Suppressor macrophage treated with lipopolysaccharide for 4 hours (primary cell): Measurements from ENCODE around the gene FCSK.
"Not testable (repeated sequence)": the region's sequence is repeated elsewhere in the genome, so short reads cannot be mapped to it uniquely, and the experiment has no call there.

Experiments used
- DNase-seq: peaks from one replicate; pipeline ENCODE4 v3.0.0-alpha.2; 2020

Gene FCSK

DNA sequence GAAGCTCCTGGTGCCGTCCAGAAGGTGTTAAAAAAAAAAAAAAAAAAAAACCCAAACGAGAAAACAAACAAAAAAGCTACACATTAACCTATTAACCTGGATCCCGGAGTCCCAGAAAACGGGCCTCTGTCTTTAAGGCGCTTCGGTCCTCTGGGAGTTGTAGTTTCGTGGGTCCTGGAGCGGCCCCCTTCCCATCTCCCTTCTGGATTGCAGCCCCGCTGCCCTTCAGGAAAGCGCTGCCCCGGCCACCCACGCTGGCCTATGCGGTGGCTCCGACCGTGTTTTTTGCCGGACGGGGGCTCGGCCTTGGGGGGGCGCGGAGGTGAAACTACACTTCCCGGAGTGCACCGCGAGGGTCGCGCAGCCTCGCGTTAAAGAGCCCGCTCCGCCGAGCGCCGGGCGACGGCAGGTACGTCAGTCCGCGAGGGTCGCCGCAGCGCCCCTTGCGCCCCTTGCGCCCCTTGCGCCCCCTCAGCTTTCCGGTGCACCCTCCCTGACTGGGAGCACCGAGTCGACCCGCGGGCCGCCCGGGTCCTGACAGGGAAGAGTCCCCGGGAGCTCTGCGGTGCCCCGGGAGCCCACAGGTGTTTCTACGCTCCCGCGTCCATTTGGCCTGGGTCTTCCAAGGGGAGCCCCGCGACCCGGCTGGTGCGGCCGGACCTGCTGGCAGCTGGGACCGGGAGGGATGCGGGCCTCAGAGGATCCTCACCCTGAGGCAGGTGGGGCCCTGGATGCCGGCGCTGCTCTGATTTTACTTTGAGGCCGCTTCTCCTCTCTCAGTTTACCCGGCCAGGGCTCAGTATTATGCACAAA is at the start of gene FCSK:
Gene FCSK, plus strand, starts transcription at position 374 of the 813 bp plus-strand sequence. CDS start 8,596 bp downstream, outside the sequence.
- DNase-seq = peak; percentile 69

DNA sequence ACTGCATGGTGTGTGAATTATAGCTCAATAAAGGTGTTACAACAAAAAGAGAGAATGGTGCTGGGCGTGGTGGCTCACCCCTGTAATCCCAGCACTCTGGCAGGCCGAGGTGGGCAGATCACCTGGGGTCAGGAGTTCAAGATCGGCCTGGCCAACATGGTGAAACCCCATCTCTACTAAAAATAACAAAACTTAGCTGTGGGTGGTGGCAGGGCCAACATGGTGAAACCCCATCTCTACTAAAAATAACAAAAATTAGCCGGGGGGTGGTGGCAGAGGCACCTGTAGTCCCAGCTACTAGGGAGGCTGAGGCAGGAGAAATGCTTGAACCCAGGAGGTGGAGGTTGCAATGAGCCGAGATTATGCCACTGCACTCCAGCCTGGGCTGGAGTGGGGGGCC is 48.3 kb upstream of the FCSK start:
- DNase-seq = not testable (repeated sequence)

GRCh38 chr16:70407811-70408274 is 46.6 kb upstream of the FCSK start:
- DNase-seq = no peak

DNA sequence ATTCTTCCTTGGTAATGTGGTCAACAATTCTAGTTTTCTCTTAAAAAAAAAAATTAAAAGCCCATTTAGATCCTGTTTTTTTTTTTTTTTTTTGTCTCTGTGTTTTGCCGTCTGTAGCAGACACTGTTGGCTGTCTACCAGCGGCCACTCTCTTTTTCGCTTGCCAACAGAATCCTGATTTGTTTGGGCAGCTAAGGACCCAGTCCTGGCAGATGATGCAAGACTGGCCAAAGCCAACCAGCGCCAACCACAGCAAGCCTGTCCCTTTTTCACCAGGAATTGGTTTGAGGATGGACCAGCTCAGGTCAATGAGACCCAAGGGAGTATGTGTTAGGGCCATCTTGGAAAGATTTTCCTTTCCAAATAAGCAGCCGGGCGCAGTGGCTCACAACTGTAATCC is 43.7 kb upstream of the FCSK start:
- DNase-seq = no peak

GRCh38 chr16:70412385-70412784 is 42.0 kb upstream of the FCSK start:
- no peak for DNase-seq

DNA sequence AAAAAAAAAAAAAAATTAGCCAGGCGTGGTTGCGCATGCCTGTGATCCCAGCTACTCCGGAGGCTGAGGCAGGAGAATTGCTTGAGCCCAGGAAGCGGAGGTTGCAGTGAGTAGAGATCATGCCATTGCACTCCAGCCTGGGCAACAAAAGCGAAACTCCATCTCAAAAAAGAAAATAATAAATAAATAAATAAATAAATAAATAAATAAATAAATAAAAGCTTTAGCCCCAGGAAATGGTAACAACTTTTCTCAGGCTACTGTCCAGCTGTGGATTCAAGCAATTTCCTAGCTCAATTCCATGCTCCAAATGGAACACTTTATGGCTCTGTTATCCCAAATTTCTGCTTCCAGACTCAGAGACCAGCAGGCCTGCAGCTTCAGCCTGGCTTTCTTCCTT is 40.8 kb upstream of the FCSK start:
- not testable (repeated sequence) for DNase-seq

DNA sequence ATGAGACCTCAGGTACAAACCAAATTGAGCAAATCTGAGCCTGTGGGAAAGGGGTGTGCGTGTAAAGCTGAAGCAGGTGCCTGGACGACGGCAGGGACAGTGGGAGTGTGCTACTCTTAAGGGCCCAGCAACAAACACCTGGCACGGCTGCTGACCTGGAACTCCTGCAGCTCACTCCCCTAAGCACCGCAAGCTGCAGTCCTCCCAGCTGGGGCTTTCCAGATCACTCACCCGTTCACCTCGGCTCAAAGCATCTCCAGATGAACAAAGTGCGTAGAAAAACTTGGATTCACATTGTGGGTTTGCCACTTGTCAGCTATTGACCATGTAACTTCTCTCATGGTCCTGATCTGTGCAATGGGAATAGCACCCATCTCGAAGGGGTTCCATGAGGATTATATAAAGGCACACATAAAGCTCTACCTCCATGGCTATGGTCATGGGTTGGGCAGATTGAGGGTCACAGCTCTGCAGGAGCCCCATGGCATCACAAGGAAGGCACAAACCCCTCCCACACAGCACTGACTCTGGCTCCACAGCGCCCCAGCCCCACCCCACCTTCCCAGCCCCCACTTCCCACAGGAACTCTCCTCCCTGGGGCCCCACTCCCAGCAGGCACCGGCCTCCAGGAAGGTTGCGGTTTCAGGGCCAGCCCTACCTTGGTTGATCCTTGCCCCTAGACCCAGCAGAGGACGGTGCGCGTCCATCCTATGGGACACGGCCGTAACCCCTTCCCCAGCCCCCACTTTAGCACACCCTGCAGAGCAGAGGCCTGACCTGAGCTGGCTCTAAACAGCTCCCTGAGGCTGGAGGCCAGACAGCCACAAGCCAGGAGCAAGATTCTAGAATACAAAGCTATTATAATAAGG is 37.4 kb upstream of the FCSK start:
- no peak for DNase-seq

GRCh38 chr16:70417661-70418060 is 36.7 kb upstream of the FCSK start:
- no peak for DNase-seq

DNA sequence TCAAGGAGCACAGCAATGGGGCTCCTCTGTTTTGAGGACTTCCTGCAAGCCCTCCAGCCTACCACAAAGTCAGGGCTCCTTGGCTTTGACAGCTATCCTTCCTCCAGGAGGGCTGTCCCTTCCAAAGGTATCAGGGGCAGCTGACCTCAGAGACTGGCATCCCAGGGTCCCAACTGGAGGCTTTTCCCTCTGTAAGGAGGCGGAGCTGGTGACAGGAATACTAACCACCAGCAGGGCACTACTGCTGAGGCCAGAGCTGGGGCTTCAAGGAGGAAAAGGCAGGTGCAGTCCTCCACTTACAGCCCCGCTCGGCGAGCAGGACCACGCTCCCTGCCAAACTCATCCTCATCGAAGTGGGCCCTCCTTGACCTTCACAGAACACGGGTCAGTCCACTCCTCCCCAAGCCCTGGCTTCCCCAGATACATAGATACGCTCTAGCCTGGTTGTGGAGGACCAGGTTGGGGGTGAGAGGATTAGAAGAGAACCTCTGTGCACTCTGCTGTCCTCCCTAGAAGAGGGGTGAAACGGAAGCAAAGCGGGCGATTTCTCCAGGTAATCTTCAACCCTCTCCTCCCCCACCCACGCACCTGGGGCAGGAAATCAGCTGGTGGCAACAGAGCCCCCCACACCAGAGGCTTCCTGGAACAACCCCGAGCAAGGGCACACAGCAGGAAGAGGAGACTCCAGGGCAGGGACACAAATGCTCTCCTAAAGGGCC is 36.0 kb upstream of the FCSK start:
- no peak for DNase-seq

GRCh38 chr16:70418993-70419318 is 35.4 kb upstream of the FCSK start:
- no peak for DNase-seq

DNA sequence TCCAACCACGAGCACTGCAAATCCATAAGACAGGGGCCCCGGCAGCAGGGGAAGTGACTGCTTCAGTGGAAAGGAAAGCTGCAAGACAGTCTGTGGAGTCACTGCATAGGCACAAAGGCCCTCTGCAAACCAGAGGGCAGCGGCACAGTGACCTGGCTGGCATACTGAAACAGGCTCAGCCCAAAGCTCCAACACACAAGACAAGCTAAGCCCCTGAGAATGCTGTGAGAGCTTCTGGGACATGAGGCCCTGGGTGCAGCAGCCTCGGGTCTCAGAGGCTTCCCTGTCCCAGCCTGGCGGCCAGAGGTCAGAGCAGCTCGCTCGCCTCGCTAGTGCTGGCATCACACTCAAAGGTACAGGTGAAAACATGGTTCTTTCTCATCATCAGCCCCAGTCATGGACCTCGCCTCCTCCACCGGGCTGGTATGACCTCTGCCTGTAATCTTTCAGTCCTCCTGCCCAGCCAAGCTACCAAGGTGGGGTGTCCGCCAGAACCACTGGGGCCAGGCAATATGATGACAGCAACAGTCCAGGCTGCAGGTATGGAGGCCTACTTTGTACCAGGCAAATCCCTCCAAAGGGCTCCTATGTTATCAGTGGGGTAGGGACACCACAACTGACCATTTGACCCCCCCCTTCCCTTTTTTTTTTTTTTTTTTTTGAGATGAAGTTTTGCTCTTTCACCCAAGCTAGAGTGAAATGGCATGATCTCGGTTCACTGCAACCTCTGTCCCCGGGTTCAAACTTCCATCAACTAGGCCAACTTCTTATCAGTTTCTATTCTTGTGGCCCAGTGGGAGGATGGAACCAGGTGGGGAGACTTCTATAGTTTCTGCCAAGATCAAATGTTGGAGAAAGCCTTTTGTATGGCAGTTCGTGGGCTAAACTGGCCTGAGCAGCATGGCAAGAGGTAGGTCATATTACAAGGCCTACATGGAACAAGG is 34.7 kb upstream of the FCSK start:
- DNase-seq = no peak

DNA sequence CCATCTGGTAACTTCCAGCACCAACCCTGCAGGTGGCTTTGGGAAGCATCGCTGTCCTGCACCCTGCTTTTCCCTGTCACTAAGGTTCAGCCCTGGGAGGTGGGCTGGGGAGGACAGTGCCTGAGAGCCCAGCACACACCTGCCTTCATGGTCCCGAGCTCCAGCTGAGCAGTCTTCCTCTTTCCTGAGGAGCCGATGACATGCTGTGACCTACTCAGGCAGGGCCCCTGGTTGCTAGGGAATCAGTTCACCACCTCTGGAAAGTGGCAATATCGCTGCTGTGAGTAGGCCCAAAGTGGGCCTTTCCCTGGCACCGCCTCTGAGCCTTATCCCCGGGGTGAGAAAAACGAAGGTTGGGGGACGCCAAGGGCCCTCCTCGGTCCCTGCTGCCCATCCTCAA is 33.4 kb upstream of the FCSK start:
- DNase-seq = no peak

DNA sequence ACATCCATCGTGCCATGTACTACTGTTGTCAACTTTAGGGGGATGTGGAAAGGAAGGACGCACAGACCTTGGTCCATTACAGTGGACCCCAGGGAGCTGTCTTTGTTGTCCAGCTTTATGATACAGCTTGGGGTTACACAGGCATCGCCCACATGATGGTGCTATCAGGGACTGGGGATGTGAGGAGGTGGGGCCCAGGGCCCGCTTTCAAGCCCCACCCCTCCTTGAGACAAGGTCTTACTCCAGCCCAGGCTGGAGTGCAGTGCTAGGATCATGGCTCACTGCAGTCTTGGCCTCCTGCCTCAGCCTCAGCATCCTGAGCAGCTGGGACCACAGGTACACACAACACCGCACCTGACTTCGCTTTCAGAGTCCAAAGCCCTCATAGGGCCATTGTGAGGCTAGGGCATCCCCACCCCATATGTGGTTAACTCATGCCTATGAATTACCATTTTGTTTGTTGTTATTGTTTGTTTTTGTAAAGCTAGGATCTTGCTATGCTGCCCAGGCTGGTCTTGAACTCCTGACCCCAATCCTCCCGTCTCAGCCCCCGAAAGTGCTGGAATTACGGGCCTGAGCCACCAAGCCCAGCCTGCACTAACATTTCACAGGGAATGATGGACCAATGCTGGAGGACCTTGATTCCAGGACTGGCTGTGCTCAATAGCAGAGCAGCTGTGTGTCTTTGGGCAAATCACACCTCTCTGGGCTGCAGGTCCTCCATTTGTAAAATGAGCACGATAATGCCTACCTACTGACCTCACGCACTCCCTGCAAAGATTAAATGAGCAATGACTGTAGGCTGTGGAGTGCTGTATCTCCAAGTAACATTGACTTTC is 32.7 kb upstream of the FCSK start:
- no peak for DNase-seq

- DNase-seq = no peak
Measured at GRCh38 chr16:70422543-70422942, 31.9 kb upstream of the FCSK start.

DNA sequence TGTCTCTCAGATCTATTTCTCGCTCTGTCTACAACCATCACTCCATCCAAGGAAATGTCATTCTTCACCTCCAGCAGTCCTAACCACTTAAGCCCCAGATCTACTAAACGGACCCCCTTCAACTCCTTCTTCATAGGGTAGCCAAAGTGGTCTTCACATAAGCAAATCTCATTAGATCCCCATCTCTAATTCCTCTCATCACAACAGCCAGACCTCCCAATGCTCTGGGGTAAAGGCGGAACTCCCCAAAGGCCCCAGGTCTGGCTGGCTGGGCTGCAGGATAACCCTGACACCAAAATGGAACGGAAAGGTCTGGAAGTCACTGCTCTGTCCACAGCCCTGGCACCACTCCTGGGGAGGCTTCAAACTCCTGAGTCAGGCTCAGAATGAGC is 26.6 kb upstream of the FCSK start:
- DNase-seq = no peak

GRCh38 chr16:70428178-70428998 is 26.0 kb upstream of the FCSK start:
- DNase-seq = peak; percentile 97

- no peak for DNase-seq
Measured at GRCh38 chr16:70429888-70430666, 24.3 kb upstream of the FCSK start.

GRCh38 chr16:70430667-70431536 is 23.5 kb upstream of the FCSK start:
- DNase-seq = peak; percentile 93

GRCh38 chr16:70432356-70432722 is 22.1 kb upstream of the FCSK start:
- DNase-seq = peak; percentile 54
